CD14-positive monocyte (primary cell): ENCODE measurements around the gene INPP4B. TPM values are rescaled to one million over a fixed set of nuclear protein-coding genes. Genes with fewer than 3 reads are reported as not detected.

ENCODE experiments used
- DNase-seq, 3 donors: peaks; one replicate each; pipeline ENCODE4 v3.0.0-alpha.2; 2011 to 2022
- H2AFZ ChIP-seq: 2 replicates; pipeline ENCODE4 v1.6.0; 2012; ENCODE audit warnings: mild to moderate bottlenecking, low read depth, low read length, inconsistent platforms; ENCODE audit not compliant: insufficient read depth, poor library complexity, severe bottlenecking
- H3K27ac ChIP-seq, 2 donors: 1 replicate in 1 of 2; 2 replicates in 1 of 2; pipeline ENCODE4 v1.5.1; 2012 to 2013; ENCODE audit warnings: low read length in 2 of 2, control low read depth in 1 of 2, inconsistent platforms in 1 of 2, low read depth in 1 of 2, mild to moderate bottlenecking in 1 of 2
- H3K27me3 ChIP-seq, 2 donors: one replicate each; pipeline versions ENCODE4 v1.6.0 to v1.6.1; 2011 to 2013; ENCODE audit warnings: low read length in 2 of 2; ENCODE audit not compliant: control insufficient read depth in 2 of 2, insufficient read depth in 2 of 2
- H3K36me3 ChIP-seq, 2 donors: replicated peaks in 1 of 2; 1 replicate in 1 of 2; 2 replicates in 1 of 2; pipeline versions ENCODE4 v1.5.1 to v1.6.1; 2012 to 2013; ENCODE audit warnings: low read length in 2 of 2, control low read depth in 1 of 2, inconsistent platforms in 1 of 2, mild to moderate bottlenecking in 1 of 2; ENCODE audit not compliant: insufficient read depth in 2 of 2, control insufficient read depth in 1 of 2
- H3K4me1 ChIP-seq, 2 donors: 1 replicate in 1 of 2; 2 replicates in 1 of 2; pipeline versions ENCODE4 v1.5.1 to v1.6.1; 2012 to 2013; ENCODE audit warnings: low read length in 2 of 2, control low read depth in 1 of 2, inconsistent platforms in 1 of 2, mild to moderate bottlenecking in 1 of 2, moderate library complexity in 1 of 2; ENCODE audit not compliant: insufficient read depth in 2 of 2, control insufficient read depth in 1 of 2
- H3K4me2 ChIP-seq: replicated peaks from 2 replicates; pipeline ENCODE3; 2012; ENCODE audit warnings: low read length, moderate library complexity, mild to moderate bottlenecking; ENCODE audit not compliant: poor library complexity, severe bottlenecking; ENCODE audit errors: extremely low read depth
- H3K4me3 ChIP-seq, 3 experiments: fragments of 200-600 bp in 1 of 3; sonication (generic) in 1 of 3; replicated peaks in 1 of 3; 1 replicate in 2 of 3; 2 replicates in 1 of 3; pipeline ENCODE4 v1.5.1; 2011 to 2013; ENCODE audit warnings: low read length in 3 of 3, mild to moderate bottlenecking in 3 of 3, control low read depth in 2 of 3, low read depth in 2 of 3, inconsistent platforms in 1 of 3, moderate library complexity in 1 of 3
- H3K79me2 ChIP-seq: 2 replicates; pipeline ENCODE4 v1.6.0; 2012; ENCODE audit warnings: mild to moderate bottlenecking, control low read depth, inconsistent platforms, low read length, moderate library complexity; ENCODE audit not compliant: insufficient read depth
- H3K9ac ChIP-seq: 2 replicates; pipeline ENCODE4 v1.6.0; 2017; ENCODE audit warnings: low read length, mild to moderate bottlenecking; ENCODE audit not compliant: insufficient read depth, poor library complexity, severe bottlenecking
- H3K9me3 ChIP-seq, 2 donors: replicated peaks in 1 of 2; 1 replicate in 1 of 2; 2 replicates in 1 of 2; pipeline versions ENCODE4 v1.5.1 to v1.6.1; 2012 to 2013; ENCODE audit warnings: low read length in 2 of 2, control low read depth in 1 of 2; ENCODE audit not compliant: control insufficient read depth in 1 of 2, insufficient read depth in 1 of 2
- H4K20me1 ChIP-seq: 2 replicates; pipeline ENCODE4 v1.6.0; 2012; ENCODE audit warnings: mild to moderate bottlenecking, low read length, control low read depth, moderate library complexity; ENCODE audit not compliant: insufficient read depth
- H3K27ac Mint-ChIP-seq, 7 donors: one replicate each; pipeline ENCODE4 v1.8.0; 2020; ENCODE audit warnings: mild to moderate bottlenecking in 7 of 7, mixed read lengths in 7 of 7, moderate library complexity in 6 of 7, inconsistent platforms in 2 of 7
- H3K27me3 Mint-ChIP-seq, 3 donors: one replicate each; pipeline ENCODE4 v1.8.0; 2021 to 2022; ENCODE audit warnings: low read depth in 3 of 3, mild to moderate bottlenecking in 3 of 3, mixed read lengths in 3 of 3, moderate library complexity in 3 of 3, inconsistent platforms in 1 of 3
- H3K36me3 Mint-ChIP-seq, 2 donors: one replicate each; pipeline ENCODE4 v1.8.0; 2020; ENCODE audit warnings: mixed read lengths in 2 of 2, inconsistent platforms in 1 of 2, mild to moderate bottlenecking in 1 of 2
- H3K4me1 Mint-ChIP-seq: one replicate; pipeline ENCODE4 v1.8.0; 2020; ENCODE audit warnings: mild to moderate bottlenecking, mixed read lengths
- H3K4me3 Mint-ChIP-seq, 2 donors: one replicate each; pipeline ENCODE4 v1.8.0; 2020; ENCODE audit warnings: mild to moderate bottlenecking in 2 of 2, mixed read lengths in 2 of 2, moderate library complexity in 1 of 2
- H3K9me3 Mint-ChIP-seq, 7 donors: one replicate each; pipeline ENCODE4 v1.8.0; 2020 to 2022; ENCODE audit warnings: mixed read lengths in 7 of 7, mild to moderate bottlenecking in 6 of 7, moderate library complexity in 6 of 7, inconsistent platforms in 2 of 7
- CTCF ChIP-seq: fragments of 200-600 bp; IDR thresholded peaks from one replicate; pipeline ENCODE4 v1.8.0; 2022; ENCODE audit warnings: antibody characterized with exemption, mild to moderate bottlenecking
- WGBS: methylation state at CpG from one replicate; pipeline ENCODE4 v1.1.5; 2013; ENCODE audit warnings: missing lambda C conversion rate; ENCODE audit not compliant: insufficient coverage; 5-methylcytosine and 5-hydroxymethylcytosine counted together
- intact Hi-C, 2 donors: fragments of 100-400 bp; cut with micrococcal nuclease; formaldehyde crosslinking; loops; one replicate each; pipeline versions ENCODE4 v1.15.0 to v1.15.1; 2023
- polyA plus RNA-seq, 3 donors: library from polyadenylated mRNA; depleted of rRNA in 1 of 3; unstranded in 2 of 3; stranded (reverse) in 1 of 3; fragments of 300-500 nt in 2 of 3; fragments of >200 nt in 1 of 3; fragmentation: Illumina TruSeq in 2 of 3; gene quantifications; 1 replicate in 2 of 3; 2 replicates in 1 of 3; pipeline ENCODE4 v1.2.3, GENCODE V29; 2012 to 2021

The INPP4B gene
- polyA plus RNA-seq, 3 donors: 0.13 to 0.38 (median 0.22) TPM

GRCh38 chr4:142353149-142353738 lies 492.9 kb downstream of the INPP4B start:
- no CpG with 5 or more reads among the region's 5 CpGs for WGBS
- Mint-ChIP-seq H3K27me3 (no peaks in the 10 kb centered on the region), H3K27ac (no peak overlapping the region), H3K4me1 (peaks cover 13% of the 10 kb centered on the region), H3K4me3 (no peak overlapping the region), H3K36me3 (no peaks in the 10 kb centered on the region), H3K9me3 (no peaks in the 10 kb centered on the region)
- Histone ChIP-seq H3K9ac (no peak overlapping the region), H3K9me3 (no peaks in the 10 kb centered on the region), H3K27ac (no peak overlapping the region), H3K79me2 (no peaks in the 10 kb centered on the region), H4K20me1 (no peaks in the 10 kb centered on the region), H3K36me3 (no peaks in the 10 kb centered on the region), H3K27me3 (no peaks in the 10 kb centered on the region), H3K4me3 (no peak overlapping the region), H2AFZ (no peak overlapping the region), H3K4me2 (no peak overlapping the region), H3K4me1 (no peaks in the 10 kb centered on the region)
- intact Hi-C loops: no loop called here
- peak; percentile 7 to 50 (median 17) for DNase-seq
- TF ChIP-seq CTCF: peak; percentile 93

DNA sequence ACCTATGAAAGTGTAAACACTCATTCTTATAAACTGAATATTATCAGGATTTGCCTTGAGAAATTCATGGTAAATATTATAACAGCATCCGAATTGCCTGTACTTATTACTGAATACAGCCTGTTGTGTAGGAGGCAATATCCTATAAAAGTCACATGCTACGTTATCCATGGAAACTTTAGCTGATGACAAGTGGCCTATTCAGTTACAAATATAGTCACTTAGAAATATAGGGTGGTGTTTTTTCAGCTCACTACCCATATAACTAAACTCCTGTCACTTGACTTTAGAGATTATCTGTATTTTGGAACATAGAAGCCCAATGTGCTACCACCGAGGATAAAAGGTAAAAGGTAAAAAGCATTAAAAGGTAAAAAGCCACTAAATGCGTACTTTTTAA lies 493.4 kb downstream of the INPP4B start:
- no peak for TF ChIP-seq CTCF
- WGBS: no CpG with 5 or more reads among the region's 4 CpGs
- no peak overlapping the region for H3K9ac ChIP-seq
- no peaks in the 10 kb centered on the region for H3K27me3 ChIP-seq
- H3K36me3 Mint-ChIP-seq: no peaks in the 10 kb centered on the region
- no peaks in the 10 kb centered on the region for H4K20me1 ChIP-seq
- no peaks in the 10 kb centered on the region for H3K36me3 ChIP-seq
- H3K4me1 Mint-ChIP-seq: peaks cover 13% of the 10 kb centered on the region
- intact Hi-C loops: no loop called here
- no peak overlapping the region for H3K27ac Mint-ChIP-seq
- H3K79me2 ChIP-seq: no peaks in the 10 kb centered on the region
- no peak overlapping the region for H3K4me3 Mint-ChIP-seq
- H3K4me1 ChIP-seq: no peaks in the 10 kb centered on the region
- H3K27me3 Mint-ChIP-seq: no peaks in the 10 kb centered on the region
- no peak overlapping the region for H3K4me3 ChIP-seq
- no peak overlapping the region for H3K27ac ChIP-seq
- no peak overlapping the region for H3K4me2 ChIP-seq
- no peak for DNase-seq
- H3K9me3 ChIP-seq: no peaks in the 10 kb centered on the region
- no peak overlapping the region for H2AFZ ChIP-seq
- no peaks in the 10 kb centered on the region for H3K9me3 Mint-ChIP-seq
